Sigmoid colon (tissue), 7 donors: Measurements from ENCODE around the gene ACTL8. TPM values are rescaled to one million over a fixed set of nuclear protein-coding genes. Genes with fewer than 3 reads are reported as not detected.

Experiments used
- DNase-seq: peaks from one replicate; pipeline ENCODE4 v3.0.0-alpha.2; 2019
- H3K27ac ChIP-seq, 4 donors: fragments of 200-600 bp; sonication (generic); one replicate each; pipeline ENCODE4 v1.5.1; 2016 to 2019; ENCODE audit warnings: mild to moderate bottlenecking in 1 of 4
- H3K27me3 ChIP-seq, 3 donors: fragments of 200-600 bp; sonication (generic); one replicate each; pipeline ENCODE4 v1.5.1; 2019; ENCODE audit warnings: mild to moderate bottlenecking in 1 of 3
- H3K36me3 ChIP-seq, 4 donors: fragments of 200-600 bp; sonication (generic); one replicate each; pipeline ENCODE4 v1.5.1; 2016 to 2019
- H3K4me1 ChIP-seq, 4 donors: fragments of 200-600 bp; sonication (generic); one replicate each; pipeline ENCODE4 v1.5.1; 2017 to 2019
- H3K4me3 ChIP-seq, 4 donors: fragments of 200-600 bp; sonication (generic); one replicate each; pipeline ENCODE4 v1.5.1; 2017 to 2019; ENCODE audit warnings: mild to moderate bottlenecking in 2 of 4, moderate library complexity in 1 of 4
- H3K9me3 ChIP-seq, 4 donors: fragments of 200-600 bp in 3 of 4; sonication (generic) in 3 of 4; one replicate each; pipeline versions ENCODE4 v1.5.1 to v1.6.1; 2013 to 2019
- EP300 ChIP-seq, 4 donors: sonication (generic); formaldehyde crosslinking; IDR thresholded peaks; one replicate each; pipeline ENCODE4 v1.6.1; 2017; ENCODE audit warnings: antibody characterized with exemption in 4 of 4
- POLR2A ChIP-seq, 2 donors: fragments of 450-650 bp; IDR thresholded peaks; one replicate each; pipeline ENCODE4 v1.6.1; 2016; ENCODE audit warnings: antibody characterized with exemption in 2 of 2, mild to moderate bottlenecking in 2 of 2, moderate library complexity in 2 of 2
- POLR2AphosphoS5 ChIP-seq, 4 donors: sonication (generic); formaldehyde crosslinking; IDR thresholded peaks; one replicate each; pipeline ENCODE4 v1.6.1; 2017; ENCODE audit warnings: antibody characterized with exemption in 4 of 4
- WGBS, 2 donors: extraction: QIAGEN DNeasy Blood & Tissue Kit; methylation state at CpG; one replicate each; pipeline ENCODE4 v1.1.7; 2013; 5-methylcytosine and 5-hydroxymethylcytosine counted together
- intact Hi-C: fragments of 100-400 bp; cut with DNase I; formaldehyde crosslinking; loops from one replicate; pipeline ENCODE4 v1.15.1; 2023
- polyA plus RNA-seq, 3 donors: library from polyadenylated mRNA; stranded (reverse); fragments of 200-250 nt; gene quantifications; one replicate each; pipeline ENCODE4 v1.2.3, GENCODE V29; 2013
- total RNA-seq, 4 donors: library from RNA; depleted of rRNA; stranded (reverse); fragments of >200 nt; gene quantifications; one replicate each; pipeline ENCODE4 v1.1.0, GENCODE V29; 2016
- TF ChIP-seq, protein P1 (sequence below), 4 experiments: fragments of 450-650 bp in 3 of 4; fragments of 200-600 bp in 1 of 4; IDR thresholded peaks; one replicate each; pipeline ENCODE4 v1.5.1; 2016 to 2019; ENCODE audit warnings: antibody characterized with exemption in 4 of 4, mild to moderate bottlenecking in 3 of 4, moderate library complexity in 2 of 4
- donor health status: healthy with polysubstance abuse.
- donor health status: Bipolar disorder and iron deficiency.
- donor health status: healthy.

ACTL8 gene
- total and polyA plus RNA-seq, 7 donors, result 0.63 TPM; not detected in 6

DNA sequence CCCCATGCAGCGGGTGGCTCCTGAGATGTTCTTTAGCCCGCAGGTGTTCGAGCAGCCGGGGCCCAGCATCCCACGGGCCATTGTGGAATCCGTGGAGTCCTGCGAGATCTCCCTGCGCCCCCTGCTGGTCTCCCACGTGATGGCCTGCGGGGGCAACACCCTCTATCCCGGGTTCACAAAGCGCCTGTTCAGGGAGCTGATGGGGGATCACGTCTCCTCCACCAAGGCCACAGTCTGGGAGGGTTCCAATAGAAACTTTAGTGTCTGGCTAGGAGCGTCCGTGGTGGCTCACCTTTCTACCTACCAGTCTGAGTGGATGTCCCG lies 71.0 kb downstream of the ACTL8 start:
- Histone ChIP-seq H3K36me3 (no peaks in the 10 kb centered on the region), H3K27me3 (peaks cover 0 to 30% (median 7%) of the 10 kb centered on the region in 3 donors), H3K4me3 (no peak overlapping the region), H3K27ac (no peak overlapping the region), H3K4me1 (peaks cover 0 to 3% (median 0%) of the 10 kb centered on the region in 4 donors), H3K9me3 (no peaks in the 10 kb centered on the region)
- intact Hi-C loops, result loop anchor here (10.0 kb wide), 1 partner anchor 161 kb away; no protein-coding TSS in a partner anchor
- WGBS, 2 donors, result 14 to 35% methylated on average over 16 of the region's 16 CpGs
- TF ChIP-seq, protein P1, sequence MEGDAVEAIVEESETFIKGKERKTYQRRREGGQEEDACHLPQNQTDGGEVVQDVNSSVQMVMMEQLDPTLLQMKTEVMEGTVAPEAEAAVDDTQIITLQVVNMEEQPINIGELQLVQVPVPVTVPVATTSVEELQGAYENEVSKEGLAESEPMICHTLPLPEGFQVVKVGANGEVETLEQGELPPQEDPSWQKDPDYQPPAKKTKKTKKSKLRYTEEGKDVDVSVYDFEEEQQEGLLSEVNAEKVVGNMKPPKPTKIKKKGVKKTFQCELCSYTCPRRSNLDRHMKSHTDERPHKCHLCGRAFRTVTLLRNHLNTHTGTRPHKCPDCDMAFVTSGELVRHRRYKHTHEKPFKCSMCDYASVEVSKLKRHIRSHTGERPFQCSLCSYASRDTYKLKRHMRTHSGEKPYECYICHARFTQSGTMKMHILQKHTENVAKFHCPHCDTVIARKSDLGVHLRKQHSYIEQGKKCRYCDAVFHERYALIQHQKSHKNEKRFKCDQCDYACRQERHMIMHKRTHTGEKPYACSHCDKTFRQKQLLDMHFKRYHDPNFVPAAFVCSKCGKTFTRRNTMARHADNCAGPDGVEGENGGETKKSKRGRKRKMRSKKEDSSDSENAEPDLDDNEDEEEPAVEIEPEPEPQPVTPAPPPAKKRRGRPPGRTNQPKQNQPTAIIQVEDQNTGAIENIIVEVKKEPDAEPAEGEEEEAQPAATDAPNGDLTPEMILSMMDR (IDR thresholded peaks at IDR 0.05), result peak in 3 of 4 experiments; percentile 21 to 36 (median 23)
- TF ChIP-seq POLR2A (IDR thresholded peaks at IDR 0.05) (no peak), POLR2AphosphoS5 (IDR thresholded peaks at IDR 0.05) (no peak), EP300 (IDR thresholded peaks at IDR 0.05) (no peak)
- DNase-seq, result no peak

- intact Hi-C loops, result loop anchor here (10.0 kb wide), 1 partner anchor 164 kb away; no protein-coding TSS in a partner anchor
- DNase-seq, result no peak
- WGBS, 2 donors, result 45 to 75% methylated on average over 4 of the region's 4 CpGs
These were observed 73.9 kb downstream of the ACTL8 start for GRCh38 chr1:17828991-17829390.

GRCh38 chr1:17829579-17829978 lies 74.4 kb downstream of the ACTL8 start:
- intact Hi-C loops, result loop anchor here (10.0 kb wide), 1 partner anchor 165 kb away; no protein-coding TSS in a partner anchor
- Histone ChIP-seq H3K27ac (no peak overlapping the region), H3K27me3 (peaks cover 0 to 26% (median 7%) of the 10 kb centered on the region in 3 donors), H3K9me3 (no peaks in the 10 kb centered on the region), H3K36me3 (no peaks in the 10 kb centered on the region), H3K4me1 (peaks cover 0 to 3% (median 0%) of the 10 kb centered on the region in 4 donors), H3K4me3 (no peak overlapping the region)
- TF ChIP-seq EP300 (IDR thresholded peaks at IDR 0.05) (no peak), POLR2AphosphoS5 (IDR thresholded peaks at IDR 0.05) (no peak), POLR2A (IDR thresholded peaks at IDR 0.05) (no peak)
- TF ChIP-seq, protein P1 (IDR thresholded peaks at IDR 0.05), result no peak
- no peak for DNase-seq
- WGBS, 2 donors, result 66 to 68% methylated on average over 6 of the region's 6 CpGs

More at GRCh38 chr1:17828991-17829390, 73.9 kb downstream of the ACTL8 start:
- no peak overlapping the region for H3K27ac ChIP-seq
- H3K9me3 ChIP-seq, result no peaks in the 10 kb centered on the region
- H3K36me3 ChIP-seq, result no peaks in the 10 kb centered on the region
- no peak overlapping the region for H3K4me3 ChIP-seq
- H3K4me1 ChIP-seq, result peaks cover 0 to 3% (median 0%) of the 10 kb centered on the region in 4 donors
- TF ChIP-seq EP300 (IDR thresholded peaks at IDR 0.05) (no peak), POLR2A (IDR thresholded peaks at IDR 0.05) (no peak), POLR2AphosphoS5 (IDR thresholded peaks at IDR 0.05) (no peak)
- TF ChIP-seq, protein P1 (IDR thresholded peaks at IDR 0.05), result no peak
- peaks cover 0 to 26% (median 7%) of the 10 kb centered on the region in 3 donors for H3K27me3 ChIP-seq

DNA sequence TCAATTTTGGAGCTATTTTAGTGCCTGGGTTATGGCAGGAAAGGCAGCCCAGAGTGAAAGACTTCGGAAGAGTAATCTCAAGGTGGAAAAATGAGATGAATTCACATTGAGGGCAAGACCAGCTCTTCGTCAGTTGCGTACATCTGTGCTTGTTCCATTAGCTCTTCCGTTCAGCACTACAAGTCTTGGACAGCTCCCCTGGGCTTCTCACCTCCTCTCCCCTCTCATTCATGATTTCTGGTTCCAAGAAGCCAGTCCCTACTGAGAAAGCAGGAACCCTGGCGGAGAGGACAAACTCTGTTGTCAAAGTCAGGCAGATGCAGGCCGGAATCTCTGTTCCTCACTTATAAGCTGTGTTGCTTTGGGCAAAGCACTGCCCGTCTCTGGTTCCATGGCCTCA lies 76.5 kb downstream of the ACTL8 start:
- H3K4me1 ChIP-seq, result peaks cover 0 to 3% (median 0%) of the 10 kb centered on the region in 4 donors
- DNase-seq, result no peak
- H3K27ac ChIP-seq, result no peak overlapping the region
- peaks cover 0 to 19% (median 1%) of the 10 kb centered on the region in 3 donors for H3K27me3 ChIP-seq
- H3K9me3 ChIP-seq, result no peaks in the 10 kb centered on the region
- 44 to 51% methylated on average over 7 of the region's 7 CpGs for WGBS, 2 donors
- no peak overlapping the region for H3K4me3 ChIP-seq
- H3K36me3 ChIP-seq, result no peaks in the 10 kb centered on the region
- TF ChIP-seq, protein P1 (IDR thresholded peaks at IDR 0.05), result no peak
- TF ChIP-seq POLR2A (IDR thresholded peaks at IDR 0.05), result no peak
- TF ChIP-seq EP300 (IDR thresholded peaks at IDR 0.05), result no peak
- no peak for TF ChIP-seq POLR2AphosphoS5 (IDR thresholded peaks at IDR 0.05)
- intact Hi-C loops, result no loop called here
